Right renal cortex interstitium (tissue), 3 donors: ENCODE data around the gene PITX3. TPM values are rescaled to one million over a fixed set of nuclear protein-coding genes. Genes with fewer than 3 reads are reported as not detected.

Experiments used
- DNase-seq, 3 donors: peaks; one replicate each; pipeline ENCODE4 v3.0.0-alpha.2; 2013; ENCODE audit warnings: low read depth in 3 of 3, low spot score in 2 of 3
- polyA plus RNA-seq, 3 donors: library from polyadenylated mRNA; unstranded; fragments of 120-200 nt; gene quantifications; one replicate each; pipeline ENCODE4 v1.2.1, GENCODE V29; 2013; ENCODE audit not compliant: insufficient read length in 3 of 3

The PITX3 gene
- polyA plus RNA-seq, 3 donors, result 0.51 to 0.64 (median 0.53) TPM

GRCh38 chr10:102185811-102186527, 55.3 kb downstream of the PITX3 start:
- no peak for DNase-seq

GRCh38 chr10:102185272-102185671, 56.0 kb downstream of the PITX3 start:
- no peak for DNase-seq

GRCh38 chr10:102184606-102185005, 56.7 kb downstream of the PITX3 start:
- no peak for DNase-seq

Other genes starting within 250 kb of the PITX3 start
- 10 to 100 TPM; 19.1 to 20.6 (median 20.1) TPM for gene ARMH3, start 185.3 kb downstream of the PITX3 start, polyA plus RNA-seq
- gene HPS6, start 176.2 kb downstream of the PITX3 start, polyA plus RNA-seq, result 10 to 100 TPM; 10.0 to 12.5 (median 11.2) TPM
- gene LDB1, start 121.1 kb downstream of the PITX3 start, polyA plus RNA-seq, result 100 to 1,000 TPM; 103 to 110 (median 107) TPM
- gene PPRC1, start 108.5 kb downstream of the PITX3 start, polyA plus RNA-seq, result 10 to 100 TPM; 30.0 to 31.6 (median 31.1) TPM
- gene NOLC1, start 89.1 kb downstream of the PITX3 start, polyA plus RNA-seq, result 10 to 100 TPM; 95.4 to 99.8 (median 99.0) TPM
- 1 to 10 TPM; 2.8 to 3.2 (median 3.2) TPM for gene ELOVL3, start 15.2 kb downstream of the PITX3 start, polyA plus RNA-seq
- gene GBF1, start 4.0 kb upstream of the PITX3 start, polyA plus RNA-seq, result 10 to 100 TPM; 40.5 to 44.7 (median 42.3) TPM
- gene NFKB2, start 154.2 kb upstream of the PITX3 start, polyA plus RNA-seq, result 10 to 100 TPM; 15.7 to 17.4 (median 16.8) TPM
- 1 to 10 TPM; 6.9 to 9.1 (median 7.8) TPM for gene PSD, start 177.3 kb upstream of the PITX3 start, polyA plus RNA-seq
- 1 to 10 TPM; 5.9 to 8.0 (median 5.9) TPM for gene FBXL15, start 179.3 kb upstream of the PITX3 start, polyA plus RNA-seq
- gene CUEDC2, start 191.1 kb upstream of the PITX3 start, polyA plus RNA-seq, result 10 to 100 TPM; 72.0 to 78.2 (median 72.9) TPM
- gene C10orf95, start 210.0 kb upstream of the PITX3 start, polyA plus RNA-seq, result under 1 TPM; 0.57 to 0.62 (median 0.58) TPM